WTC11 (cell line): Measurements from ENCODE around the gene ORM1. TPM values are rescaled to one million over a fixed set of nuclear protein-coding genes. Genes with fewer than 3 reads are reported as not detected.

ENCODE experiments used
- ATAC-seq: fragments of 200-7000 bp; cut with Tn5 transposase; 2 replicates; pipeline ENCODE4 v1.10.0; 2021; ENCODE audit warnings: mild to moderate bottlenecking, moderate library complexity
- CTCF ChIA-PET: fragments of 300-600 bp; sonication (Branson Sonifier 250); formaldehyde crosslinking; loops from one replicate; lab custom pipeline; 2021; ENCODE audit warnings: antibody characterized with exemption; lab: Charles Lee
- POLR2A ChIA-PET: fragments of 350-600 bp; sonication (Branson Sonifier 250); formaldehyde crosslinking; loops from one replicate; lab custom pipeline; 2021; ENCODE audit warnings: antibody characterized with exemption; lab: Charles Lee
- DNase-seq: peaks from one replicate; pipeline ENCODE4 v3.0.0; 2021; ENCODE audit warnings: low spot score
- H3K27ac Mint-ChIP-seq: 2 replicates; pipeline ENCODE4 v1.8.0; 2021; ENCODE audit warnings: mixed read lengths
- H3K27me3 Mint-ChIP-seq: 2 replicates; pipeline ENCODE4 v1.8.0; 2021; ENCODE audit warnings: low read depth, mild to moderate bottlenecking, moderate library complexity, mixed read lengths
- H3K36me3 Mint-ChIP-seq: 2 replicates; pipeline ENCODE4 v1.8.0; 2021; ENCODE audit warnings: mixed read lengths
- H3K4me1 Mint-ChIP-seq: 2 replicates; pipeline ENCODE4 v1.8.0; 2022; ENCODE audit warnings: mixed read lengths
- H3K4me3 Mint-ChIP-seq: 2 replicates; pipeline ENCODE4 v1.8.0; 2021; ENCODE audit warnings: mild to moderate bottlenecking, moderate library complexity, mixed read lengths
- H3K9me3 Mint-ChIP-seq: 2 replicates; pipeline ENCODE4 v1.8.0; 2021; ENCODE audit warnings: mixed read lengths
- ATF3 ChIP-seq: sonication (generic); formaldehyde crosslinking; conservative IDR thresholded peaks from 2 replicates; pipeline ENCODE4 v1.8.1; 2022; ENCODE audit warnings: mild to moderate bottlenecking, missing genetic modification reagents
- CDX4 ChIP-seq: fragments of 250-450 bp; sonication (Bioruptor Pico); IDR thresholded peaks from 2 replicates; pipeline ENCODE4 v1.9.0; 2021; ENCODE audit warnings: moderate library complexity, mild to moderate bottlenecking, inconsistent platforms, borderline replicate concordance
- E2F5 ChIP-seq: sonication (generic); formaldehyde crosslinking; IDR thresholded peaks from 2 replicates; pipeline ENCODE4 v1.8.1; 2022; ENCODE audit warnings: mild to moderate bottlenecking, moderate library complexity, missing genetic modification reagents
- ESRRA ChIP-seq: sonication (generic); formaldehyde crosslinking; IDR thresholded peaks from 2 replicates; pipeline ENCODE4 v1.8.1; 2022; ENCODE audit warnings: mild to moderate bottlenecking, missing genetic modification reagents, borderline replicate concordance
- ETV6 ChIP-seq: sonication (generic); formaldehyde crosslinking; IDR thresholded peaks from 2 replicates; pipeline ENCODE4 v1.8.1; 2022; ENCODE audit warnings: mild to moderate bottlenecking, missing genetic modification reagents
- FOXJ3 ChIP-seq: sonication (generic); formaldehyde crosslinking; IDR thresholded peaks from 2 replicates; pipeline ENCODE4 v1.9.0; 2021; ENCODE audit warnings: missing genetic modification reagents, mild to moderate bottlenecking, borderline replicate concordance
- FOXK1 ChIP-seq: sonication (generic); formaldehyde crosslinking; IDR thresholded peaks from 2 replicates; pipeline ENCODE4 v1.8.0; 2022; ENCODE audit warnings: mild to moderate bottlenecking, moderate library complexity, missing genetic modification reagents
- GTF2I ChIP-seq: fragments of 250-450 bp; sonication (Bioruptor Pico); conservative IDR thresholded peaks from 2 replicates; pipeline ENCODE4 v1.4.0; 2021; ENCODE audit warnings: mild to moderate bottlenecking
- HMGXB4 ChIP-seq: sonication (generic); formaldehyde crosslinking; IDR thresholded peaks from 2 replicates; pipeline ENCODE4 v1.8.1; 2023; ENCODE audit warnings: mild to moderate bottlenecking, moderate library complexity, missing genetic modification reagents
- NFE2L1 ChIP-seq: sonication (generic); formaldehyde crosslinking; IDR thresholded peaks from 2 replicates; pipeline ENCODE4 v1.8.1; 2023; ENCODE audit warnings: missing genetic modification reagents
- PRRX2 ChIP-seq: fragments of 250-450 bp; sonication (Bioruptor Pico); IDR thresholded peaks from 2 replicates; pipeline ENCODE4 v1.8.0; 2021; ENCODE audit warnings: mild to moderate bottlenecking
- SMAD4 ChIP-seq: sonication (generic); formaldehyde crosslinking; IDR thresholded peaks from 2 replicates; pipeline ENCODE4 v1.8.0; 2022; ENCODE audit warnings: mild to moderate bottlenecking, missing genetic modification reagents
- STAT6 ChIP-seq: sonication (generic); formaldehyde crosslinking; conservative IDR thresholded peaks from 2 replicates; pipeline ENCODE4 v1.8.1; 2023; ENCODE audit warnings: mild to moderate bottlenecking, low read depth, missing genetic modification reagents, moderate library complexity
- ZBTB21 ChIP-seq: sonication (generic); formaldehyde crosslinking; IDR thresholded peaks from 2 replicates; pipeline ENCODE4 v1.8.1; 2023; ENCODE audit warnings: mild to moderate bottlenecking, missing genetic modification reagents, borderline replicate concordance
- ZBTB43 ChIP-seq: sonication (generic); formaldehyde crosslinking; IDR thresholded peaks from 2 replicates; pipeline ENCODE4 v1.8.1; 2023; ENCODE audit warnings: mild to moderate bottlenecking, missing genetic modification reagents
- ZMAT4 ChIP-seq: fragments of 250-450 bp; sonication (Bioruptor Pico); IDR thresholded peaks from 2 replicates; pipeline ENCODE4 v1.9.0; 2021; ENCODE audit warnings: mild to moderate bottlenecking
- ZNF281 ChIP-seq: sonication (generic); formaldehyde crosslinking; IDR thresholded peaks from 2 replicates; pipeline ENCODE4 v1.8.0; 2023; ENCODE audit warnings: mild to moderate bottlenecking, missing genetic modification reagents
- ZNF512 ChIP-seq: sonication (generic); formaldehyde crosslinking; IDR thresholded peaks from 2 replicates; pipeline ENCODE4 v1.8.1; 2022; ENCODE audit warnings: missing genetic modification reagents, borderline replicate concordance
- ZSCAN18 ChIP-seq: fragments of 250-450 bp; sonication (Bioruptor Pico); IDR thresholded peaks from 2 replicates; pipeline ENCODE4 v2.1.2; 2022; ENCODE audit warnings: mild to moderate bottlenecking, moderate library complexity
- total RNA-seq: library from RNA; stranded (reverse); gene quantifications from 3 replicates; pipeline ENCODE4 v1.2.3, GENCODE V29; 2021

ORM1 gene
- total RNA-seq, 1 experiment from 2014 or later: 3.9 TPM

GRCh38 chr9:114348261-114348905 is 25.5 kb downstream of the ORM1 start:
- DNase-seq: no peak
- CTCF ChIA-PET: interaction anchor here (1.0 to 1.6 kb wide), 7 partner anchors 8 to 240 kb away, joined by 3 to 12 read pairs (median 4); no protein-coding TSS in a partner anchor
- H3K27ac Mint-ChIP-seq: no peak overlapping the region
- no peaks in the 10 kb centered on the region for H3K9me3 Mint-ChIP-seq
- H3K4me3 Mint-ChIP-seq: no peak overlapping the region
- no peaks in the 10 kb centered on the region for H3K27me3 Mint-ChIP-seq
- H3K4me1 Mint-ChIP-seq: peaks cover 17% of the 10 kb centered on the region
- peaks cover 43% of the 10 kb centered on the region for H3K36me3 Mint-ChIP-seq
- TF ChIP-seq PRRX2: no peak
- TF ChIP-seq FOXJ3: no peak
- TF ChIP-seq FOXK1 (CRISPR knock-in tag): no peak
- TF ChIP-seq ZSCAN18: no peak
- no peak for TF ChIP-seq ZNF281 (CRISPR knock-in tag)
- no peak for TF ChIP-seq ETV6
- TF ChIP-seq E2F5 (CRISPR knock-in tag): no peak
- no peak for TF ChIP-seq ZBTB43
- no peak for TF ChIP-seq ZNF512
- TF ChIP-seq GTF2I (CRISPR knock-in tag): no peak
- TF ChIP-seq ZMAT4 (CRISPR knock-in tag): no peak
- no peak for TF ChIP-seq HMGXB4
- TF ChIP-seq NFE2L1 (CRISPR knock-in tag): no peak
- TF ChIP-seq ZBTB21 (CRISPR knock-in tag): no peak
- TF ChIP-seq SMAD4 (CRISPR knock-in tag): no peak
- no peak for TF ChIP-seq STAT6 (CRISPR knock-in tag)
- TF ChIP-seq CDX4 (CRISPR knock-in tag): no peak
- no peak for TF ChIP-seq ESRRA (CRISPR knock-in tag)
- TF ChIP-seq ATF3: no peak
- POLR2A ChIA-PET: interaction anchor here (0.6 to 0.8 kb wide), 2 partner anchors 15 to 45 kb away, joined by 3 read pairs; no protein-coding TSS in a partner anchor
- no peak for ATAC-seq
